Measurements from ENCODE around the gene ALKBH6.

Gene ALKBH6

GRCh38 chr19:35995048-35995993, 18.7 kb downstream of the ALKBH6 start, which contains the start of gene SDHAF1 (continued):
- TF ChIP-seq ZNF169 (tag by site-specific recombination; IDR thresholded peaks at IDR 0.05) (peak; percentile 56; the same call in 1 of the 2 replicates), BCL11A (tag by site-specific recombination; IDR thresholded peaks at IDR 0.05; ENCODE audit: low read depth) (peak; percentile 99), ZBTB20 (tag by site-specific recombination; IDR thresholded peaks at IDR 0.05) (peak; percentile 49; the same call in 1 of the 2 replicates), EGR2 (tag by site-specific recombination; IDR thresholded peaks at IDR 0.05; ENCODE audit: low read depth) (peak; percentile 94), ZFP3 (tag by site-specific recombination; IDR thresholded peaks at IDR 0.05; ENCODE audit: low read depth) (no peak), ZNF561 (tag by site-specific recombination; IDR thresholded peaks at IDR 0.05; ENCODE audit: borderline replicate concordance) (peak; percentile 95), SETDB1 (IDR thresholded peaks at IDR 0.05; ENCODE audit: insufficient read length, low read length) (no peak), HOXD13 (CRISPR knock-in tag; IDR thresholded peaks at IDR 0.05; ENCODE audit: borderline replicate concordance) (no peak), ZNF610 (tag by site-specific recombination; IDR thresholded peaks at IDR 0.05; ENCODE audit: borderline replicate concordance) (peak; percentile 74; the same call in 1 of the 2 replicates), ZNF677 (tag by site-specific recombination; IDR thresholded peaks at IDR 0.05) (0 out of 2 replicates have a peak, but pooled peaks have one; percentile 49), ZNF623 (tag by site-specific recombination; IDR thresholded peaks at IDR 0.05) (no peak), BCL11B (tag by site-specific recombination; IDR thresholded peaks at IDR 0.05; ENCODE audit: low read depth) (peak; percentile 99), ZBTB21 (tag by site-specific recombination; IDR thresholded peaks at IDR 0.05) (peak; percentile 94), ZNF223 (tag by site-specific recombination; IDR thresholded peaks at IDR 0.05) (peak; percentile 74; the same call in 1 of the 2 replicates), KLF9 (tag by site-specific recombination; IDR thresholded peaks at IDR 0.05; ENCODE audit: low read depth) (peak; percentile 90), IKZF3 (tag by site-specific recombination; IDR thresholded peaks at IDR 0.05) (0 out of 2 replicates have a peak, but pooled peaks have one; percentile 40), SP2 (tag by site-specific recombination; IDR thresholded peaks at IDR 0.05) (peak; percentile 99), KLF10 (tag by site-specific recombination; IDR thresholded peaks at IDR 0.05) (no peak; the same call in 1 of the 2 replicates), ZBTB8A (tag by site-specific recombination; IDR thresholded peaks at IDR 0.05) (peak; percentile 97), ZNF629 (tag by site-specific recombination; IDR thresholded peaks at IDR 0.05) (peak; percentile 97), ZNF660 (tag by site-specific recombination; IDR thresholded peaks at IDR 0.05) (peak; percentile 64), GLIS2 (tag by site-specific recombination; IDR thresholded peaks at IDR 0.05) (peak; percentile 97), ZNF146 (tag by site-specific recombination; IDR thresholded peaks at IDR 0.05) (peak; percentile 39), ZNF777 (tag by site-specific recombination; IDR thresholded peaks at IDR 0.05; ENCODE audit: borderline replicate concordance) (peak; percentile 98), YY1 (tag by site-specific recombination; IDR thresholded peaks at IDR 0.05) (peak; percentile 83)
- TF ChIP-seq, protein P1, sequence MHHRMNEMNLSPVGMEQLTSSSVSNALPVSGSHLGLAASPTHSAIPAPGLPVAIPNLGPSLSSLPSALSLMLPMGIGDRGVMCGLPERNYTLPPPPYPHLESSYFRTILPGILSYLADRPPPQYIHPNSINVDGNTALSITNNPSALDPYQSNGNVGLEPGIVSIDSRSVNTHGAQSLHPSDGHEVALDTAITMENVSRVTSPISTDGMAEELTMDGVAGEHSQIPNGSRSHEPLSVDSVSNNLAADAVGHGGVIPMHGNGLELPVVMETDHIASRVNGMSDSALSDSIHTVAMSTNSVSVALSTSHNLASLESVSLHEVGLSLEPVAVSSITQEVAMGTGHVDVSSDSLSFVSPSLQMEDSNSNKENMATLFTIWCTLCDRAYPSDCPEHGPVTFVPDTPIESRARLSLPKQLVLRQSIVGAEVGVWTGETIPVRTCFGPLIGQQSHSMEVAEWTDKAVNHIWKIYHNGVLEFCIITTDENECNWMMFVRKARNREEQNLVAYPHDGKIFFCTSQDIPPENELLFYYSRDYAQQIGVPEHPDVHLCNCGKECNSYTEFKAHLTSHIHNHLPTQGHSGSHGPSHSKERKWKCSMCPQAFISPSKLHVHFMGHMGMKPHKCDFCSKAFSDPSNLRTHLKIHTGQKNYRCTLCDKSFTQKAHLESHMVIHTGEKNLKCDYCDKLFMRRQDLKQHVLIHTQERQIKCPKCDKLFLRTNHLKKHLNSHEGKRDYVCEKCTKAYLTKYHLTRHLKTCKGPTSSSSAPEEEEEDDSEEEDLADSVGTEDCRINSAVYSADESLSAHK (tag by site-specific recombination; IDR thresholded peaks at IDR 0.05) = peak; percentile 61
- TF ChIP-seq, protein P2, sequence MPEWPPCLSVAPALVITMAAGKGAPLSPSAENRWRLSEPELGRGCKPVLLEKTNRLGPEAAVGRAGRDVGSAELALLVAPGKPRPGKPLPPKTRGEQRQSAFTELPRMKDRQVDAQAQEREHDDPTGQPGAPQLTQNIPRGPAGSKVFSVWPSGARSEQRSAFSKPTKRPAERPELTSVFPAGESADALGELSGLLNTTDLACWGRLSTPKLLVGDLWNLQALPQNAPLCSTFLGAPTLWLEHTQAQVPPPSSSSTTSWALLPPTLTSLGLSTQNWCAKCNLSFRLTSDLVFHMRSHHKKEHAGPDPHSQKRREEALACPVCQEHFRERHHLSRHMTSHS (tag by site-specific recombination; IDR thresholded peaks at IDR 0.05) = peak; percentile 21; the same call in 1 of the 2 replicates
- TF ChIP-seq, protein P3, sequence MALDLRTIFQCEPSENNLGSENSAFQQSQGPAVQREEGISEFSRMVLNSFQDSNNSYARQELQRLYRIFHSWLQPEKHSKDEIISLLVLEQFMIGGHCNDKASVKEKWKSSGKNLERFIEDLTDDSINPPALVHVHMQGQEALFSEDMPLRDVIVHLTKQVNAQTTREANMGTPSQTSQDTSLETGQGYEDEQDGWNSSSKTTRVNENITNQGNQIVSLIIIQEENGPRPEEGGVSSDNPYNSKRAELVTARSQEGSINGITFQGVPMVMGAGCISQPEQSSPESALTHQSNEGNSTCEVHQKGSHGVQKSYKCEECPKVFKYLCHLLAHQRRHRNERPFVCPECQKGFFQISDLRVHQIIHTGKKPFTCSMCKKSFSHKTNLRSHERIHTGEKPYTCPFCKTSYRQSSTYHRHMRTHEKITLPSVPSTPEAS (tag by site-specific recombination; IDR thresholded peaks at IDR 0.05) = 0 out of 2 replicates have a peak, but pooled peaks have one; percentile 36
- TF ChIP-seq, protein P4, sequence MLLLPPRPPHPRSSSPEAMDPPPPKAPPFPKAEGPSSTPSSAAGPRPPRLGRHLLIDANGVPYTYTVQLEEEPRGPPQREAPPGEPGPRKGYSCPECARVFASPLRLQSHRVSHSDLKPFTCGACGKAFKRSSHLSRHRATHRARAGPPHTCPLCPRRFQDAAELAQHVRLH (tag by site-specific recombination; IDR thresholded peaks at IDR 0.05) = peak; percentile 68; the same call in 1 of the 2 replicates
- TF ChIP-seq, protein P5, sequence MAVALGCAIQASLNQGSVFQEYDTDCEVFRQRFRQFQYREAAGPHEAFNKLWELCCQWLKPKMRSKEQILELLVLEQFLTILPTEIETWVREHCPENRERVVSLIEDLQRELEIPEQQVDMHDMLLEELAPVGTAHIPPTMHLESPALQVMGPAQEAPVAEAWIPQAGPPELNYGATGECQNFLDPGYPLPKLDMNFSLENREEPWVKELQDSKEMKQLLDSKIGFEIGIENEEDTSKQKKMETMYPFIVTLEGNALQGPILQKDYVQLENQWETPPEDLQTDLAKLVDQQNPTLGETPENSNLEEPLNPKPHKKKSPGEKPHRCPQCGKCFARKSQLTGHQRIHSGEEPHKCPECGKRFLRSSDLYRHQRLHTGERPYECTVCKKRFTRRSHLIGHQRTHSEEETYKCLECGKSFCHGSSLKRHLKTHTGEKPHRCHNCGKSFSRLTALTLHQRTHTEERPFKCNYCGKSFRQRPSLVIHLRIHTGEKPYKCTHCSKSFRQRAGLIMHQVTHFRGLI (tag by site-specific recombination; IDR thresholded peaks at IDR 0.05) = peak; percentile 40; the same call in 1 of the 2 replicates
- TF ChIP-seq, protein P6, sequence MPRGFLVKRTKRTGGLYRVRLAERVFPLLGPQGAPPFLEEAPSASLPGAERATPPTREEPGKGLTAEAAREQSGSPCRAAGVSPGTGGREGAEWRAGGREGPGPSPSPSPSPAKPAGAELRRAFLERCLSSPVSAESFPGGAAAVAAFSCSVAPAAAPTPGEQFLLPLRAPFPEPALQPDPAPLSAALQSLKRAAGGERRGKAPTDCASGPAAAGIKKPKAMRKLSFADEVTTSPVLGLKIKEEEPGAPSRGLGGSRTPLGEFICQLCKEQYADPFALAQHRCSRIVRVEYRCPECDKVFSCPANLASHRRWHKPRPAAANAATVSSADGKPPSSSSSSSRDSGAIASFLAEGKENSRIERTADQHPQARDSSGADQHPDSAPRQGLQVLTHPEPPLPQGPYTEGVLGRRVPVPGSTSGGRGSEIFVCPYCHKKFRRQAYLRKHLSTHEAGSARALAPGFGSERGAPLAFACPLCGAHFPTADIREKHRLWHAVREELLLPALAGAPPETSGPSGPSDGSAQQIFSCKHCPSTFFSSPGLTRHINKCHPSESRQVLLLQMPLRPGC (tag by site-specific recombination; IDR thresholded peaks at IDR 0.05) = peak; percentile 57; the same call in 1 of the 2 replicates

Data from HEK293 (cell line).